Cardiac muscle cell (in vitro differentiated cells and primary cell): ENCODE data around the gene DHRSX. TPM values are rescaled to one million over a fixed set of nuclear protein-coding genes. Genes with fewer than 3 reads are reported as not detected.
A peak's percentile ranks its signal among the peaks of the same experiment; 100 is the strongest.

Experiments
- DNase-seq, 2 donors: peaks; one replicate each; pipeline versions ENCODE4 v3.0.0 to v3.0.0-alpha.2; 2010 to 2017; ENCODE audit warnings: low read depth in 1 of 2, low spot score in 1 of 2
- H3K27ac ChIP-seq: fragments of 200-600 bp; sonication (generic); 2 replicates; pipeline ENCODE4 v1.5.1; 2016
- H3K27me3 ChIP-seq: fragments of 200-600 bp; sonication (generic); 2 replicates; pipeline ENCODE4 v1.6.0; 2016; ENCODE audit warnings: control low read depth
- H3K36me3 ChIP-seq: fragments of 200-600 bp; sonication (generic); 2 replicates; pipeline ENCODE4 v1.5.1; 2016; ENCODE audit warnings: control low read depth
- H3K4me1 ChIP-seq: fragments of 200-600 bp; sonication (generic); 2 replicates; pipeline ENCODE4 v1.8.1; 2017; ENCODE audit warnings: low read depth, mild to moderate bottlenecking, mixed run types
- H3K4me3 ChIP-seq: fragments of 200-600 bp; sonication (generic); 2 replicates; pipeline ENCODE4 v1.5.1; 2016; ENCODE audit warnings: mild to moderate bottlenecking
- H3K9me3 ChIP-seq: fragments of 200-600 bp; sonication (generic); 2 replicates; pipeline ENCODE4 v1.5.1; 2017; ENCODE audit warnings: low read depth, mild to moderate bottlenecking, control low read depth
- CTCF ChIP-seq: IDR thresholded peaks from 2 replicates; pipeline ENCODE4 v1.5.1; 2012; ENCODE audit warnings: low read depth, mild to moderate bottlenecking, low read length
- polyA plus RNA-seq: library from polyadenylated mRNA; unstranded; fragments of >200 nt; fragmentation: Nextera tagmentation; extraction: Ambion mirVana; gene quantifications from 2 replicates; pipeline ENCODE4 v1.2.1, GENCODE V29; 2016
- total RNA-seq: library from RNA; depleted of rRNA; stranded (reverse); fragments of >200 nt; gene quantifications from 2 replicates; pipeline ENCODE4 v1.2.3, GENCODE V29; 2016

Gene DHRSX
- total and polyA plus RNA-seq, 2 experiments from 2014 or later, result 20.4 to 33.4 TPM

DNA sequence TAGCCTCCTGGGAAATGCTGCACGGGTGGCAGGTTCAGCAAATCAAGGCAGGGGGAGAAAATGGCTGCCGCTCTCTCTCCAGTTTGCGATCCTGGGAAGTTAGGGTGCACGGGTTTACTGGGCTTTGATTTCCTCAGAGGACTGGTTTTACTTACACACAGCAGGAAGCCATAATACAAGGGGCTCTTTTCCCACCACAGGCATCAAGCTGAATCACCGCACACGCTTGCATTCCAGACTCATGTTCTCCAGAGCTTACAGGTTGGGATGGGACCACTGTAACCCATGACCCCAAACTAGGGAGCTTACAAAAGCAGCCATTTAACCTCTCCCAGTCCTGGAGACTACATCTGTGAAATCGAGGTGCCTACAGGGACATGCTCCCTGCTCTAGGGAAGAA is 159.8 kb downstream of the DHRSX start:
- TF ChIP-seq CTCF, result no peak
- no peak for DNase-seq
- H3K27ac ChIP-seq, result no peak overlapping the region
- H3K4me3 ChIP-seq, result no peak overlapping the region
- H3K27me3 ChIP-seq, result no peaks in the 10 kb centered on the region
- H3K9me3 ChIP-seq, result no peaks in the 10 kb centered on the region
- peaks cover 12% of the 10 kb centered on the region for H3K4me1 ChIP-seq
- no peaks in the 10 kb centered on the region for H3K36me3 ChIP-seq

- no peaks in the 10 kb centered on the region for H3K36me3 ChIP-seq
- H3K4me3 ChIP-seq, result no peak overlapping the region
- H3K27me3 ChIP-seq, result no peaks in the 10 kb centered on the region
- H3K4me1 ChIP-seq, result no peaks in the 10 kb centered on the region
- no peaks in the 10 kb centered on the region for H3K9me3 ChIP-seq
- H3K27ac ChIP-seq, result no peak overlapping the region
- no peak for TF ChIP-seq CTCF
- no peak for DNase-seq
Measured at GRCh38 chrX:2336181-2336580, 164.6 kb downstream of the DHRSX start.

GRCh38 chrX:2334237-2334636 is 166.5 kb downstream of the DHRSX start:
- no peaks in the 10 kb centered on the region for H3K36me3 ChIP-seq
- peak in 1 of 2 donors; percentile 24 for DNase-seq
- no peak overlapping the region for H3K27ac ChIP-seq
- H3K27me3 ChIP-seq, result no peaks in the 10 kb centered on the region
- no peak overlapping the region for H3K4me3 ChIP-seq
- TF ChIP-seq CTCF, result no peak
- H3K9me3 ChIP-seq, result no peaks in the 10 kb centered on the region
- H3K4me1 ChIP-seq, result no peaks in the 10 kb centered on the region

DNA sequence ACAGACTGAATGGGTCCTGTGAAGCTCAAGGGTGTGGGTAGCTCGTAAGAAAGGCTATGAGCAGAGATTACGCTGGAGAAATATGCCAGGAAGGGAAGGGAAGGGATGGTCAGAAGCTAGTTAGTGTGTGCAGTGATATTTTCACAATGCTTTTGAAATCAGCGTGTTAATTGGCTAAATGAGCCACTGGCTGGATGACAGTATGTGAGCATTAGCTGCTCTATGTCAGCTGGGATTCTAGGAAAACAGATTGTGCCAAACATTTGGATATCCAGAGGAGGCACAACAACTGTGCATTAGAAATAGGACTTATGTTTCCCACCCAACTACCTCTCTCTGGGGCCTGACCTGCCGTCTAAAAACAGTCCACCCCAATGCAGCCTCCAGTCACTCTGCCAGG is 168.5 kb downstream of the DHRSX start:
- no peak for TF ChIP-seq CTCF
- no peak overlapping the region for H3K27ac ChIP-seq
- no peaks in the 10 kb centered on the region for H3K4me1 ChIP-seq
- H3K36me3 ChIP-seq, result no peaks in the 10 kb centered on the region
- no peaks in the 10 kb centered on the region for H3K9me3 ChIP-seq
- DNase-seq, result no peak
- H3K27me3 ChIP-seq, result no peaks in the 10 kb centered on the region
- H3K4me3 ChIP-seq, result no peak overlapping the region

DNA sequence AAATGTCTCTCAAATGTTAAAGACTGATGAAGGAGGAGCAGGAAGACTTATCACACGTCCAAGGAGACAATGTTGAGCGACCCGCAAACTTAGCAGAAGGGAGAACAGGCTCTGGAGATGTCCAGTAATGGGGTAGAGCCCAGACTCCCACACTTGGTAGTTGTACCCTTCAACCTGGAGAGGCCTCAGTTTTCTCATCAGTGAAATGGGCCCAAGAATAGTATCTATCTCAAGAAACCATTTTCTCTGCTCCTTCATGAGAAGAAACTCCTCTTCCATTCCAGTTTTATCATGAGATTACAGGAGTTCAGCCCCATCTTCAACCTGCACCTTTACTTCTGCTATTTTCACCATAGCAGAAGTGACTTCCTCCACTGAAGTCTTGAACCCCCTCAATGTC is 169.9 kb downstream of the DHRSX start:
- no peaks in the 10 kb centered on the region for H3K36me3 ChIP-seq
- no peaks in the 10 kb centered on the region for H3K27me3 ChIP-seq
- no peak for DNase-seq
- H3K27ac ChIP-seq, result no peak overlapping the region
- H3K9me3 ChIP-seq, result no peaks in the 10 kb centered on the region
- H3K4me1 ChIP-seq, result no peaks in the 10 kb centered on the region
- TF ChIP-seq CTCF, result no peak
- no peak overlapping the region for H3K4me3 ChIP-seq

DNA sequence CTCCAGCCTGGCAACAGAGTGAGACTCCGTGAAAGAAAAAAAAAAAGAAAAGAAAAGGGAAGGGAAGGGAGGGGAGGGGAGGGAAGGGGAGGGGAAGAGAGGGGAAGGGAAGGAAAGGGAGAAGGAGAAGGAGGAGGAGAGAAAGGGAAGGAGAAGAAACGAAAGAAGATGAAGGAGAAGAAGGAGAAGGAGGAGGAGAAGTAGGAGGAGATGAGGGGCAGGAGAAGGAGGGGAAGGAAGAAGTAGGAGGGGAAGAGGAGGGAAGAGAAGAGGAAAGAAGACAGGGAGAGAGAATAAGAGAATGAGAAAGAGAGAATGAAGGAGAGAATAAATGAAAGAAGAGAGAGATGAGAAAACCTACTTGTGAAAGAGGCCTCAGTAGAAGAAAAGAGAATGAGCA is 170.3 kb downstream of the DHRSX start:
- Histone ChIP-seq H3K4me3 (no peak overlapping the region), H3K36me3 (no peaks in the 10 kb centered on the region), H3K27me3 (no peaks in the 10 kb centered on the region), H3K9me3 (no peaks in the 10 kb centered on the region), H3K27ac (no peak overlapping the region), H3K4me1 (no peaks in the 10 kb centered on the region)
- no peak for DNase-seq
- no peak for TF ChIP-seq CTCF
